A673 (cell line): Measurements from ENCODE around the gene LRRC8D.

Source experiments
- EZH2 ChIP-seq: fragments of 200-600 bp; sonication (generic); IDR thresholded peaks from 2 replicates; pipeline ENCODE4 v1.6.1; 2017; ENCODE audit warnings: borderline replicate concordance, low read depth, mild to moderate bottlenecking, mixed read lengths, antibody characterized with exemption, low read length; ENCODE audit not compliant: poor library complexity, severe bottlenecking
- TF ChIP-seq, protein P1 (sequence below): fragments of 300-800, 200-600 bp; sonication (generic); conservative IDR thresholded peaks from 2 replicates; pipeline ENCODE4 v1.5.1; 2017; ENCODE audit warnings: low read depth, mild to moderate bottlenecking, antibody characterized with exemption, low read length, moderate library complexity, mixed read lengths

DNA sequence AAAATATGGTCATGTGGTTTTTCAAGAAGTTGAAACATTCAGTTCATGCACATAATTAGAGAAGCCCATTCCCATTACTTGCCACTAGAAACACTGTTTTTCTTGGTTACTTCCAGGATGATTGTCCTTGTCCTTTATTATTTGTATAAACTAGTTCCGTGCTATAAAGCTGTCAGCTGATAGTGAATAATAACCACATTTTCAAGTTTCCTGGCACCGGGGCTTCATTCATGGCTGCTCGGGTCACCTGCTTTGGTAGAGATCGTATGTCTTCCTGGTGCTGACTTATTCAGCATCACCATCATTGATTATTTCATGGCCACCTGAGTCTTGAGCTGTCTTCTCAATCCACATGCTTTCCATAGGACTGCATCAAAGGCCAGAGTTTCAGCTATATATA lies 111.1 kb downstream of the LRRC8D start:
- no peak for TF ChIP-seq EZH2
- TF ChIP-seq, protein P1, sequence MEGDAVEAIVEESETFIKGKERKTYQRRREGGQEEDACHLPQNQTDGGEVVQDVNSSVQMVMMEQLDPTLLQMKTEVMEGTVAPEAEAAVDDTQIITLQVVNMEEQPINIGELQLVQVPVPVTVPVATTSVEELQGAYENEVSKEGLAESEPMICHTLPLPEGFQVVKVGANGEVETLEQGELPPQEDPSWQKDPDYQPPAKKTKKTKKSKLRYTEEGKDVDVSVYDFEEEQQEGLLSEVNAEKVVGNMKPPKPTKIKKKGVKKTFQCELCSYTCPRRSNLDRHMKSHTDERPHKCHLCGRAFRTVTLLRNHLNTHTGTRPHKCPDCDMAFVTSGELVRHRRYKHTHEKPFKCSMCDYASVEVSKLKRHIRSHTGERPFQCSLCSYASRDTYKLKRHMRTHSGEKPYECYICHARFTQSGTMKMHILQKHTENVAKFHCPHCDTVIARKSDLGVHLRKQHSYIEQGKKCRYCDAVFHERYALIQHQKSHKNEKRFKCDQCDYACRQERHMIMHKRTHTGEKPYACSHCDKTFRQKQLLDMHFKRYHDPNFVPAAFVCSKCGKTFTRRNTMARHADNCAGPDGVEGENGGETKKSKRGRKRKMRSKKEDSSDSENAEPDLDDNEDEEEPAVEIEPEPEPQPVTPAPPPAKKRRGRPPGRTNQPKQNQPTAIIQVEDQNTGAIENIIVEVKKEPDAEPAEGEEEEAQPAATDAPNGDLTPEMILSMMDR: no peak
